ENCODE measurements around the gene ABCC2.
"Not testable (repeated sequence)": the region's sequence is repeated elsewhere in the genome, so short reads cannot be mapped to it uniquely, and the experiment has no call there.

The ABCC2 gene

DNA sequence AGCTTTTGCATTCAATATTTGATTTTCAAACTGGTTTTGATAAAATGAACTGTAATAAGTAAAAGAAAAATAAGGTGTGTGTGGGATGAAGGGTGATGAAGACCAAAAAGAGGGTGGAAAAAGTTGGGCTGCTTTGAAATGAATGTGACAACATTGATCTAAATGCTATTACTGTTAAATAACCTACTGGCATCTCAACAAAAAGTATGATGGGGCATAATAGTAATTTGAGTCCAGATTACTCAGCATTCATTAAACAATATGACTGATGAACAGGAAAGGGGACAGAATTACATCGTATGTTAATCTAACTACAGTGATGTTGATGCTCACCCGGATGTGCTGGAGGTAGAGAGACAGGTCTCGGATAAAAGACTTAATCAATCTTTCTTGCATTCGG, 112.2 kb downstream of the ABCC2 start:
- H3K36me3 ChIP-seq (replicated peaks; ENCODE audit: insufficient read depth, low read length) = no peaks in the 10 kb centered on the region
- no peak overlapping the region for H3K4me2 ChIP-seq (ENCODE audit: low read depth, low read length)
- no peak overlapping the region for H3K4me3 ChIP-seq (ENCODE audit: low read length)
- no peaks in the 10 kb centered on the region for H3K9me3 ChIP-seq (replicated peaks; ENCODE audit: insufficient read depth, low read length)
- no peaks in the 10 kb centered on the region for H3K27me3 ChIP-seq (replicated peaks; ENCODE audit: insufficient read depth, low read length)
- TF ChIP-seq EZH2 (optimal IDR thresholded peaks at IDR 0.05; ENCODE audit: low read depth, low read length) (no peak), EZH2phosphoT487 (IDR thresholded peaks at IDR 0.05; ENCODE audit: low read length) (no peak)
- TF ChIP-seq, protein P1, sequence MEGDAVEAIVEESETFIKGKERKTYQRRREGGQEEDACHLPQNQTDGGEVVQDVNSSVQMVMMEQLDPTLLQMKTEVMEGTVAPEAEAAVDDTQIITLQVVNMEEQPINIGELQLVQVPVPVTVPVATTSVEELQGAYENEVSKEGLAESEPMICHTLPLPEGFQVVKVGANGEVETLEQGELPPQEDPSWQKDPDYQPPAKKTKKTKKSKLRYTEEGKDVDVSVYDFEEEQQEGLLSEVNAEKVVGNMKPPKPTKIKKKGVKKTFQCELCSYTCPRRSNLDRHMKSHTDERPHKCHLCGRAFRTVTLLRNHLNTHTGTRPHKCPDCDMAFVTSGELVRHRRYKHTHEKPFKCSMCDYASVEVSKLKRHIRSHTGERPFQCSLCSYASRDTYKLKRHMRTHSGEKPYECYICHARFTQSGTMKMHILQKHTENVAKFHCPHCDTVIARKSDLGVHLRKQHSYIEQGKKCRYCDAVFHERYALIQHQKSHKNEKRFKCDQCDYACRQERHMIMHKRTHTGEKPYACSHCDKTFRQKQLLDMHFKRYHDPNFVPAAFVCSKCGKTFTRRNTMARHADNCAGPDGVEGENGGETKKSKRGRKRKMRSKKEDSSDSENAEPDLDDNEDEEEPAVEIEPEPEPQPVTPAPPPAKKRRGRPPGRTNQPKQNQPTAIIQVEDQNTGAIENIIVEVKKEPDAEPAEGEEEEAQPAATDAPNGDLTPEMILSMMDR (IDR thresholded peaks at IDR 0.05; ENCODE audit: low read length) = no peak
- no peak for DNase-seq
- H3K9me2 ChIP-seq (replicated peaks; ENCODE audit: insufficient read depth, low read length) = no peaks in the 10 kb centered on the region
- no peak overlapping the region for H3K9ac ChIP-seq (ENCODE audit: low read length)
- no peaks in the 10 kb centered on the region for H4K20me1 ChIP-seq (ENCODE audit: insufficient read depth, low read length)
- H2AFZ ChIP-seq (ENCODE audit: low read length) = no peak overlapping the region
- no peaks in the 10 kb centered on the region for H3F3A ChIP-seq (ENCODE audit: insufficient read depth, low read length)
- no peaks in the 10 kb centered on the region for H3K4me1 ChIP-seq (ENCODE audit: low read length)
- no peaks in the 10 kb centered on the region for H3K79me2 ChIP-seq (ENCODE audit: low read length)
- H3K27ac ChIP-seq (ENCODE audit: low read length) = no peak overlapping the region

DNA sequence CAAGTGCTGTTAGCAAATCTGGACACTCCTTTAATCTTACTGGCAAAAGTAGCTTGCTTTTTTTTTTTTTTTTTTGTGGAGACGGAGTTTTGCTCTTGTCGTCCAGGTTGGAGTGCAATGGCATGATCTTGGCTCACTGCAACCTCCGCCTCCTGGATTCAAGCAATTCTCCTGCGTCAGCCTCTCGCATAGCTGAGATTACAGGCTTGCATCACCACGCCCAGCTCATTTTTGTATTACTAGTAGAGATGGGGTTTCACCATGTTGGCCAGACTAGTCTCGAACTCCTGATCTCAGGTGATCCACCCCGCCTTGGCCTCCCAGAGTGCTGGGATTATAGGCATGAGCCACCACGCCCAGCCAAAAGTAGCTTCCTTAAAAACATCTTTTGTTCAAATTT, 112.6 kb downstream of the ABCC2 start:
- H4K20me1 ChIP-seq (ENCODE audit: insufficient read depth, low read length); H3K4me2 ChIP-seq (ENCODE audit: low read depth, low read length); H3K9me3 ChIP-seq (replicated peaks; ENCODE audit: insufficient read depth, low read length); H3K27ac ChIP-seq (ENCODE audit: low read length); H3K9me2 ChIP-seq (replicated peaks; ENCODE audit: insufficient read depth, low read length); H3K27me3 ChIP-seq (replicated peaks; ENCODE audit: insufficient read depth, low read length); H3F3A ChIP-seq (ENCODE audit: insufficient read depth, low read length); H2AFZ ChIP-seq (ENCODE audit: low read length); H3K4me1 ChIP-seq (ENCODE audit: low read length); H3K36me3 ChIP-seq (replicated peaks; ENCODE audit: insufficient read depth, low read length); DNase-seq; H3K79me2 ChIP-seq (ENCODE audit: low read length); H3K9ac ChIP-seq (ENCODE audit: low read length); H3K4me3 ChIP-seq (ENCODE audit: low read length): not testable (repeated sequence)

DNA sequence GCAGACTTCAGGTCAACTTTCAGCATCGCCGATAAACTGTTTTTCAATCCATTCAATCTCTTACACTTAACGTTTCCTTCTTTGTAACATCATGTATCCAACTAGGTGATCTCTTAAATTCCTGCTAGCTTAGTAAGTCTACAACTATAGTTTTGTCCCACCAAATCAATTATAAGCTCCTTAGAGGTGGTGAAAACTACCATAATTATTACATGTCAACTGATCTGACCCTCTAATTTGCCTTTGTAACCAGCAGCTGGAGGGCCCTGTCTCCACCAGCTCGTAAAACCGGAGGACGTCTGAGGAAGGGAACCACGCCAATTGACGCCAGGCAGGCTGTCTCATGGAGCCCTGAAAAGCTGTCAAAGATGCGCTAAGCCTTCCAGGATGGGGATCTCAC, 113.4 kb downstream of the ABCC2 start:
- Histone ChIP-seq H3F3A (ENCODE audit: insufficient read depth, low read length) (no peaks in the 10 kb centered on the region), H3K79me2 (ENCODE audit: low read length) (no peaks in the 10 kb centered on the region), H3K9me3 (replicated peaks; ENCODE audit: insufficient read depth, low read length) (no peaks in the 10 kb centered on the region), H3K4me2 (ENCODE audit: low read depth, low read length) (no peak overlapping the region), H3K27ac (ENCODE audit: low read length) (no peak overlapping the region), H2AFZ (ENCODE audit: low read length) (no peak overlapping the region), H3K9me2 (replicated peaks; ENCODE audit: insufficient read depth, low read length) (no peaks in the 10 kb centered on the region), H3K4me1 (ENCODE audit: low read length) (no peaks in the 10 kb centered on the region), H4K20me1 (ENCODE audit: insufficient read depth, low read length) (no peaks in the 10 kb centered on the region), H3K36me3 (replicated peaks; ENCODE audit: insufficient read depth, low read length) (no peaks in the 10 kb centered on the region), H3K9ac (ENCODE audit: low read length) (no peak overlapping the region), H3K27me3 (replicated peaks; ENCODE audit: insufficient read depth, low read length) (no peaks in the 10 kb centered on the region), H3K4me3 (ENCODE audit: low read length) (no peak overlapping the region)
- TF ChIP-seq EZH2phosphoT487 (IDR thresholded peaks at IDR 0.05; ENCODE audit: low read length) = no peak
- no peak for TF ChIP-seq EZH2 (optimal IDR thresholded peaks at IDR 0.05; ENCODE audit: low read depth, low read length)
- TF ChIP-seq, protein P1 (IDR thresholded peaks at IDR 0.05; ENCODE audit: low read length) = no peak
- DNase-seq = no peak

All from MM.1S (cell line).